BJ (cell line): ENCODE data around the gene NR2F1-AS1. TPM values are rescaled to one million over a fixed set of nuclear protein-coding genes. Genes with fewer than 3 reads are reported as not detected.

Source experiments
- CTCF ChIA-PET: fragments of 350-600 bp; formaldehyde crosslinking; extraction: SDS; loops from one replicate; lab custom pipeline; 2021; ENCODE audit warnings: antibody characterized with exemption, inconsistent platforms; lab: Yijun Ruan, JAX
- POLR2A ChIA-PET: fragments of 300-600 bp; sonication (Branson Sonifier 250); formaldehyde crosslinking; extraction: SDS; loops from one replicate; lab custom pipeline; 2021; ENCODE audit warnings: antibody characterized with exemption; lab: Charles Lee
- DNase-seq: peaks from one replicate; pipeline ENCODE4 v3.0.0-alpha.2; 2011; ENCODE audit warnings: low read depth
- H3K27me3 ChIP-seq: 2 replicates; pipeline ENCODE4 v1.6.0; 2011; ENCODE audit warnings: low read length; ENCODE audit not compliant: control insufficient read depth, insufficient read depth
- H3K36me3 ChIP-seq: 2 replicates; pipeline ENCODE4 v1.5.1; 2011; ENCODE audit warnings: low read length; ENCODE audit not compliant: control insufficient read depth, insufficient read depth
- H3K4me3 ChIP-seq: 2 replicates; pipeline ENCODE4 v1.5.1; 2011; ENCODE audit warnings: low read depth, mild to moderate bottlenecking, control low read depth, low read length
- polyA plus RNA-seq: library from polyadenylated mRNA; depleted of rRNA; stranded (reverse); fragments of >200 nt; gene quantifications from 2 replicates; pipeline ENCODE4 v1.2.3, GENCODE V29; 2011
- TF ChIP-seq, protein P1 (sequence below): IDR thresholded peaks from 2 replicates; pipeline ENCODE4 v1.5.1; 2011; ENCODE audit warnings: low read depth, mild to moderate bottlenecking, control low read depth, inconsistent platforms, low read length, moderate library complexity; ENCODE audit not compliant: insufficient read depth

The NR2F1-AS1 gene
- polyA plus RNA-seq, 1 experiment, result 13.7 TPM

DNA sequence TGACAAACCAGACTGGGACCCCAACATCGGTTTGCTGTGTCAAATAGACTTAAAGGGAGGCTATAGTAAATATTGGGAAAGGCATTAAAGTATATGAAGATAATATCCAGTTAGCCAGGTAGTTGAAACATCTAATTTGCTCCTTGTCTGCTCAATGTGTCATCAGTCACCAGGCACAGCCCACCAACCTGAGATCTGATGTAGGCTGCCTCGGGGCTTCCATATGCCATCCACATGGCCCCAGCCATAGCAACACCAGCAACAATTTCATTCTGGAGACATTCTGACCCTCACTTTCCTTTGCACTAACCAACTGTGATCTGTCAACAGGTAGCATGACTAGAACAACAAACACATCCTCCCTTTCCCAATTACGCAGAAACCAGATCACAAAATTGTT, 196.0 kb downstream of the NR2F1-AS1 start:
- H3K4me3 ChIP-seq, result no peak overlapping the region
- no peaks in the 10 kb centered on the region for H3K27me3 ChIP-seq
- DNase-seq, result no peak
- ChIA-PET CTCF (interaction anchor here (1.1 kb wide), 1 partner anchor 10 kb away, joined by 4 read pairs; no protein-coding TSS in a partner anchor), POLR2A (no interaction called here)
- TF ChIP-seq, protein P1, sequence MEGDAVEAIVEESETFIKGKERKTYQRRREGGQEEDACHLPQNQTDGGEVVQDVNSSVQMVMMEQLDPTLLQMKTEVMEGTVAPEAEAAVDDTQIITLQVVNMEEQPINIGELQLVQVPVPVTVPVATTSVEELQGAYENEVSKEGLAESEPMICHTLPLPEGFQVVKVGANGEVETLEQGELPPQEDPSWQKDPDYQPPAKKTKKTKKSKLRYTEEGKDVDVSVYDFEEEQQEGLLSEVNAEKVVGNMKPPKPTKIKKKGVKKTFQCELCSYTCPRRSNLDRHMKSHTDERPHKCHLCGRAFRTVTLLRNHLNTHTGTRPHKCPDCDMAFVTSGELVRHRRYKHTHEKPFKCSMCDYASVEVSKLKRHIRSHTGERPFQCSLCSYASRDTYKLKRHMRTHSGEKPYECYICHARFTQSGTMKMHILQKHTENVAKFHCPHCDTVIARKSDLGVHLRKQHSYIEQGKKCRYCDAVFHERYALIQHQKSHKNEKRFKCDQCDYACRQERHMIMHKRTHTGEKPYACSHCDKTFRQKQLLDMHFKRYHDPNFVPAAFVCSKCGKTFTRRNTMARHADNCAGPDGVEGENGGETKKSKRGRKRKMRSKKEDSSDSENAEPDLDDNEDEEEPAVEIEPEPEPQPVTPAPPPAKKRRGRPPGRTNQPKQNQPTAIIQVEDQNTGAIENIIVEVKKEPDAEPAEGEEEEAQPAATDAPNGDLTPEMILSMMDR, result no peak
- H3K36me3 ChIP-seq, result no peaks in the 10 kb centered on the region

DNA sequence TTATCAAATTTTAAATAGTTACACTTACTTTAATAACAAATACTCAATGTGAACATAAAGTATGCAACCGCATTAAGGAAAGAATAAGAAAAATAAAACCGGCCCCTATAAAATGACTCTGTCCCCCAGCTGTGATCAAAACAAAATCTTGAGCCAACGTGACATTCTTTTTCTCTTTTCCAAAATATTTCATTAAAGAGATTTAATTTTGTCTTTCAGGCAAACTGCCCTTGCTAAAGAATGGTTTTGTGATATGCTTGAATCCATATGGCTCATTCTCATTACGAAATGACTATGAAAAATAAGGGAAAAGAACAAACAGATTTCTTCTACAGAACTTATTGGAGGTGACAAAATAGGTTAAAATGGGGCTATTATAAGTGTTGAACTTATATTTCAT, 197.0 kb downstream of the NR2F1-AS1 start:
- no peak for DNase-seq
- Histone ChIP-seq H3K4me3 (no peak overlapping the region), H3K27me3 (no peaks in the 10 kb centered on the region), H3K36me3 (no peaks in the 10 kb centered on the region)
- TF ChIP-seq, protein P1, result no peak
- CTCF ChIA-PET, result no interaction called here
- POLR2A ChIA-PET, result no interaction called here

DNA sequence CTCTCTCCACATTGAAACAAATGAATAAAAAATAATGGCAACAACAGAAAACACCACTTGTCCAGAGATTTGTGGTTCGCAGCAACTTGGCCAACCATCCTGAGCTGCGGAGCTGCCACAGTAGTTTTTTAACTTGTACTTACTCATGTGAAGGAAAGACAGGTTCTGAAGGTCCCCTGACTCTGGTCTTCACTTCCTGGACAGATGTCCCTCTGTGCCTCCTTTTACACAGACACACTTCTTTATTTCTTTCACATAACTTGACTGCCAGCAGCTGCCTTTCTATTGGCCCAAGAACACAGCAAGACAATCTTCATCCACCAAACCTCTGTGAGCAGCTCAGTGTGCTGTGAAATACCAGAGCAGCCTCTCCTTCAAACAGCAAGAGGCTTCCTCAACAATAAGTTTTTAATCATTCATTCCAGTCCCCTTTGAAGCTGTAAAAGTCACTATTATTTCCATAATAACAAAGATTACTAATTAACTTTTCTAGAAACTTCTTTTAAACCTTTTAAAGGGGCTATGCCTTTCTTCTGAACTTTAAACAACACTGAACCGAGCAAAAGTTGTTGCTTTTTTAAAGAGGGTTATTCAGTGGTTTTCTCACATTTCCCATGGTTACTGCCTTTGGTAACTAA, 198.7 kb downstream of the NR2F1-AS1 start:
- CTCF ChIA-PET, result interaction anchor here (0.9 kb wide), 1 partner anchor 20 kb away, joined by 3 read pairs; no protein-coding TSS in a partner anchor

DNA sequence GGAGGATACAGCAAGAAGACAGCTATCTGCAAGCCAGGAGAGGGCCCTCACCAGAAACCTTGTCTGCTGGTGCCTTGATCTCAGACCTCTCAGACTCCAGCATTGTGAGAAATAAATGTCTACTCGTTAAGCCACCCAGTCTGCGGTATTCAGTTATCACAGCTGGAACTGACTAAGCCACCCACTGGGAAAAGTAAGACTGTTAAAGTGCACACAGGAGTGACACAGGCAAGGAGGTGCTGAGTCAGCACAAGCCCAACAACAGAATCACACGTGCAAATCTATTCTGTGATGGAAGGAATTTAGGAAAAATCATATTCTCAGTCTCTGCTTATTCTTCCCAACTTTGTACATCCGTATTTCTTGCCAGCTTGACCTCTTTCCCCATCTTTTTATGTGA, 200.0 kb downstream of the NR2F1-AS1 start:
- no peak for DNase-seq
- no peak overlapping the region for H3K4me3 ChIP-seq
- H3K27me3 ChIP-seq, result no peaks in the 10 kb centered on the region
- POLR2A ChIA-PET, result no interaction called here
- CTCF ChIA-PET, result no interaction called here
- TF ChIP-seq, protein P1, result no peak
- H3K36me3 ChIP-seq, result no peaks in the 10 kb centered on the region

More for the DNA sequence above, 198.7 kb downstream of the NR2F1-AS1 start:
- DNase-seq, result no peak
- POLR2A ChIA-PET, result no interaction called here
- no peaks in the 10 kb centered on the region for H3K36me3 ChIP-seq
- no peak overlapping the region for H3K4me3 ChIP-seq
- H3K27me3 ChIP-seq, result no peaks in the 10 kb centered on the region
- TF ChIP-seq, protein P1, result no peak

DNA sequence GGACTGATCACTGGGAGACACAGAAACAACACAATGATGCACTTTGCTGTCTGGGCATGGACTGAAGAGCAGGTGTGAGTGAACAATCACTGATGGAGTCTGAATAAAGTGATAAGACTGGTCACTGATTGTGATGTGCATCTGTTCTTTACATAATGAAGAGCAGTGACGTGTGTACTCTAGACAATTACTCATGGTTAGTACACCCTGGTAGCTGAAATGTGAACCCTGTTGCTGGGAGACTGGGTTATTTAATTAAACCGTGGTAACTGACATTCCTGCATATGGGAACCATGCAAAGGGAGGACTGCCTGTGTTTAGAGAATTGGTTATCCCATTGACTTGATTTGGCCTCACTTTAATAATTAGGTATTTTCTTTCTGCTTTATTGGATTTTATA, 202.9 kb downstream of the NR2F1-AS1 start:
- TF ChIP-seq, protein P1, result no peak
- ChIA-PET CTCF (no interaction called here), POLR2A (no interaction called here)
- Histone ChIP-seq H3K27me3 (no peaks in the 10 kb centered on the region), H3K36me3 (no peaks in the 10 kb centered on the region), H3K4me3 (no peak overlapping the region)
- DNase-seq, result no peak
